ENCODE measurements around the gene LYZL1.
"Not testable (repeated sequence)": the region's sequence is repeated elsewhere in the genome, so short reads cannot be mapped to it uniquely, and the experiment has no call there.

LYZL1 gene

GRCh38 chr10:29306688-29307087 lies 17.8 kb downstream of the LYZL1 start:
- no peak overlapping the region for H3K9ac ChIP-seq (ENCODE audit: low read depth, low read length)
- H3K27me3 ChIP-seq (ENCODE audit: control insufficient read depth, insufficient read depth, low read length) = no peaks in the 10 kb centered on the region
- H3K4me1 ChIP-seq (ENCODE audit: control insufficient read depth, insufficient read depth, low read length) = peaks cover 4% of the 10 kb centered on the region
- H3K36me3 ChIP-seq (ENCODE audit: control insufficient read depth, insufficient read depth, low read length) = no peaks in the 10 kb centered on the region
- H3K27ac ChIP-seq (ENCODE audit: low read depth, low read length) = no peak overlapping the region
- H3K9me3 ChIP-seq (ENCODE audit: control insufficient read depth, insufficient read depth, low read length) = peaks cover 7% of the 10 kb centered on the region
- no peak overlapping the region for H3K4me3 ChIP-seq (ENCODE audit: low read depth, low read length)

- H3K4me1 ChIP-seq (ENCODE audit: control insufficient read depth, insufficient read depth, low read length); H3K4me3 ChIP-seq (ENCODE audit: low read depth, low read length); H3K36me3 ChIP-seq (ENCODE audit: control insufficient read depth, insufficient read depth, low read length); H3K27ac ChIP-seq (ENCODE audit: low read depth, low read length); H3K9ac ChIP-seq (ENCODE audit: low read depth, low read length); H3K9me3 ChIP-seq (ENCODE audit: control insufficient read depth, insufficient read depth, low read length); H3K27me3 ChIP-seq (ENCODE audit: control insufficient read depth, insufficient read depth, low read length): not testable (repeated sequence)
Observed at GRCh38 chr10:29308142-29308541, 19.3 kb downstream of the LYZL1 start.

GRCh38 chr10:29309465-29309864 lies 20.6 kb downstream of the LYZL1 start:
- H3K36me3 ChIP-seq (ENCODE audit: control insufficient read depth, insufficient read depth, low read length) = no peaks in the 10 kb centered on the region
- H3K27me3 ChIP-seq (ENCODE audit: control insufficient read depth, insufficient read depth, low read length) = no peaks in the 10 kb centered on the region
- no peak overlapping the region for H3K9ac ChIP-seq (ENCODE audit: low read depth, low read length)
- no peaks in the 10 kb centered on the region for H3K9me3 ChIP-seq (ENCODE audit: control insufficient read depth, insufficient read depth, low read length)
- H3K4me1 ChIP-seq (ENCODE audit: control insufficient read depth, insufficient read depth, low read length) = no peaks in the 10 kb centered on the region
- H3K4me3 ChIP-seq (ENCODE audit: low read depth, low read length) = no peak overlapping the region
- no peak overlapping the region for H3K27ac ChIP-seq (ENCODE audit: low read depth, low read length)

GRCh38 chr10:29310463-29310862 lies 21.6 kb downstream of the LYZL1 start:
- not testable (repeated sequence) for H3K4me1 ChIP-seq (ENCODE audit: control insufficient read depth, insufficient read depth, low read length); H3K27me3 ChIP-seq (ENCODE audit: control insufficient read depth, insufficient read depth, low read length); H3K27ac ChIP-seq (ENCODE audit: low read depth, low read length); H3K4me3 ChIP-seq (ENCODE audit: low read depth, low read length); H3K36me3 ChIP-seq (ENCODE audit: control insufficient read depth, insufficient read depth, low read length); H3K9me3 ChIP-seq (ENCODE audit: control insufficient read depth, insufficient read depth, low read length); H3K9ac ChIP-seq (ENCODE audit: low read depth, low read length)

GRCh38 chr10:29313071-29313470 lies 24.2 kb downstream of the LYZL1 start:
- Histone ChIP-seq H3K4me3 (ENCODE audit: low read depth, low read length) (no peak overlapping the region), H3K9me3 (ENCODE audit: control insufficient read depth, insufficient read depth, low read length) (no peaks in the 10 kb centered on the region), H3K27ac (ENCODE audit: low read depth, low read length) (no peak overlapping the region), H3K9ac (ENCODE audit: low read depth, low read length) (no peak overlapping the region), H3K36me3 (ENCODE audit: control insufficient read depth, insufficient read depth, low read length) (no peaks in the 10 kb centered on the region), H3K4me1 (ENCODE audit: control insufficient read depth, insufficient read depth, low read length) (no peaks in the 10 kb centered on the region), H3K27me3 (ENCODE audit: control insufficient read depth, insufficient read depth, low read length) (no peaks in the 10 kb centered on the region)

GRCh38 chr10:29314726-29315125 lies 25.9 kb downstream of the LYZL1 start:
- Histone ChIP-seq H3K4me3 (ENCODE audit: low read depth, low read length) (no peak overlapping the region), H3K36me3 (ENCODE audit: control insufficient read depth, insufficient read depth, low read length) (no peaks in the 10 kb centered on the region), H3K27ac (ENCODE audit: low read depth, low read length) (no peak overlapping the region), H3K4me1 (ENCODE audit: control insufficient read depth, insufficient read depth, low read length) (no peaks in the 10 kb centered on the region), H3K9ac (ENCODE audit: low read depth, low read length) (no peak overlapping the region), H3K9me3 (ENCODE audit: control insufficient read depth, insufficient read depth, low read length) (no peaks in the 10 kb centered on the region), H3K27me3 (ENCODE audit: control insufficient read depth, insufficient read depth, low read length) (no peaks in the 10 kb centered on the region)

GRCh38 chr10:29315814-29316213 lies 26.9 kb downstream of the LYZL1 start:
- no peak overlapping the region for H3K9ac ChIP-seq (ENCODE audit: low read depth, low read length)
- H3K27me3 ChIP-seq (ENCODE audit: control insufficient read depth, insufficient read depth, low read length) = no peaks in the 10 kb centered on the region
- H3K36me3 ChIP-seq (ENCODE audit: control insufficient read depth, insufficient read depth, low read length) = no peaks in the 10 kb centered on the region
- H3K4me3 ChIP-seq (ENCODE audit: low read depth, low read length) = no peak overlapping the region
- no peaks in the 10 kb centered on the region for H3K9me3 ChIP-seq (ENCODE audit: control insufficient read depth, insufficient read depth, low read length)
- H3K4me1 ChIP-seq (ENCODE audit: control insufficient read depth, insufficient read depth, low read length) = no peaks in the 10 kb centered on the region
- no peak overlapping the region for H3K27ac ChIP-seq (ENCODE audit: low read depth, low read length)

GRCh38 chr10:29316308-29317026 lies 27.6 kb downstream of the LYZL1 start:
- Histone ChIP-seq H3K4me3 (ENCODE audit: low read depth, low read length) (no peak overlapping the region), H3K27me3 (ENCODE audit: control insufficient read depth, insufficient read depth, low read length) (no peaks in the 10 kb centered on the region; the same call in 1 of the 2 replicates), H3K4me1 (ENCODE audit: control insufficient read depth, insufficient read depth, low read length) (no peaks in the 10 kb centered on the region), H3K27ac (ENCODE audit: low read depth, low read length) (no peak overlapping the region), H3K9me3 (ENCODE audit: control insufficient read depth, insufficient read depth, low read length) (no peaks in the 10 kb centered on the region), H3K9ac (ENCODE audit: low read depth, low read length) (no peak overlapping the region), H3K36me3 (ENCODE audit: control insufficient read depth, insufficient read depth, low read length) (no peaks in the 10 kb centered on the region)

- H3K4me1 ChIP-seq (ENCODE audit: control insufficient read depth, insufficient read depth, low read length) = no peaks in the 10 kb centered on the region
- H3K27me3 ChIP-seq (ENCODE audit: control insufficient read depth, insufficient read depth, low read length) = no peaks in the 10 kb centered on the region; the same call in 1 of the 2 replicates
Observed at GRCh38 chr10:29317027-29317420, 28.2 kb downstream of the LYZL1 start.

GRCh38 chr10:29317423-29318021 lies 28.7 kb downstream of the LYZL1 start:
- Histone ChIP-seq H3K27me3 (ENCODE audit: control insufficient read depth, insufficient read depth, low read length) (no peaks in the 10 kb centered on the region; the same call in 1 of the 2 replicates), H3K4me3 (ENCODE audit: low read depth, low read length) (no peak overlapping the region), H3K4me1 (ENCODE audit: control insufficient read depth, insufficient read depth, low read length) (no peaks in the 10 kb centered on the region), H3K36me3 (ENCODE audit: control insufficient read depth, insufficient read depth, low read length) (no peaks in the 10 kb centered on the region), H3K27ac (ENCODE audit: low read depth, low read length) (no peak overlapping the region), H3K9me3 (ENCODE audit: control insufficient read depth, insufficient read depth, low read length) (no peaks in the 10 kb centered on the region), H3K9ac (ENCODE audit: low read depth, low read length) (no peak overlapping the region)

More at GRCh38 chr10:29317027-29317420, 28.2 kb downstream of the LYZL1 start:
- Histone ChIP-seq H3K9me3 (ENCODE audit: control insufficient read depth, insufficient read depth, low read length) (no peaks in the 10 kb centered on the region), H3K36me3 (ENCODE audit: control insufficient read depth, insufficient read depth, low read length) (no peaks in the 10 kb centered on the region), H3K4me3 (ENCODE audit: low read depth, low read length) (no peak overlapping the region), H3K9ac (ENCODE audit: low read depth, low read length) (no peak overlapping the region), H3K27ac (ENCODE audit: low read depth, low read length) (no peak overlapping the region)

GRCh38 chr10:29318141-29319071 lies 29.5 kb downstream of the LYZL1 start:
- not testable (repeated sequence) for H3K9ac ChIP-seq (ENCODE audit: low read depth, low read length); H3K27me3 ChIP-seq (ENCODE audit: control insufficient read depth, insufficient read depth, low read length); H3K4me1 ChIP-seq (ENCODE audit: control insufficient read depth, insufficient read depth, low read length); H3K4me3 ChIP-seq (ENCODE audit: low read depth, low read length); H3K27ac ChIP-seq (ENCODE audit: low read depth, low read length); H3K36me3 ChIP-seq (ENCODE audit: control insufficient read depth, insufficient read depth, low read length); H3K9me3 ChIP-seq (ENCODE audit: control insufficient read depth, insufficient read depth, low read length)

Measured in HUES48 (cell line).